CD4-positive, alpha-beta memory T cell (primary cell): Measurements from ENCODE around the gene EFCAB12. TPM values are rescaled to one million over a fixed set of nuclear protein-coding genes. Genes with fewer than 3 reads are reported as not detected.

Experiments used
- CTCF ChIA-PET: fragments of 350-600 bp; sonication (Branson Sonifier 250); formaldehyde crosslinking; loops from one replicate; lab custom pipeline; 2021; ENCODE audit warnings: inconsistent platforms; ENCODE audit not compliant: partially characterized antibody; lab: Charles Lee
- POLR2A ChIA-PET: fragments of 350-600 bp; sonication (Branson Sonifier 250); formaldehyde crosslinking; loops from one replicate; lab custom pipeline; 2021; ENCODE audit not compliant: partially characterized antibody; lab: Charles Lee
- DNase-seq, 5 donors: peaks; one replicate each; pipeline versions ENCODE4 v3.0.0 to v3.0.0-alpha.2; 2020 to 2022; ENCODE audit warnings: mixed read lengths in 1 of 5
- H3K27ac ChIP-seq: one replicate; pipeline ENCODE4 v1.7.0; 2013; ENCODE audit warnings: low read depth, low read length
- H3K27me3 ChIP-seq: 2 replicates; pipeline ENCODE4 v1.7.0; 2013; ENCODE audit warnings: mild to moderate bottlenecking, low read length, moderate library complexity; ENCODE audit not compliant: insufficient read depth
- H3K36me3 ChIP-seq: 2 replicates; pipeline ENCODE4 v1.7.0; 2013; ENCODE audit warnings: mild to moderate bottlenecking, low read length, moderate library complexity; ENCODE audit not compliant: insufficient read depth
- H3K4me1 ChIP-seq: 2 replicates; pipeline ENCODE4 v1.7.0; 2013; ENCODE audit warnings: mild to moderate bottlenecking, low read length, moderate library complexity; ENCODE audit not compliant: insufficient read depth
- H3K4me3 ChIP-seq, 2 donors: one replicate each; pipeline ENCODE4 v1.7.0; 2013; ENCODE audit warnings: low read length in 2 of 2, mild to moderate bottlenecking in 1 of 2
- H3K9me3 ChIP-seq, 2 donors: one replicate each; pipeline ENCODE4 v1.7.0; 2013; ENCODE audit warnings: low read length in 2 of 2, control low read depth in 1 of 2; ENCODE audit not compliant: control insufficient read depth in 1 of 2
- H3K27ac Mint-ChIP-seq, 7 donors: one replicate each; pipeline ENCODE4 v1.8.0; 2020 to 2021; ENCODE audit warnings: mixed read lengths in 7 of 7, mild to moderate bottlenecking in 6 of 7, inconsistent platforms in 3 of 7, moderate library complexity in 3 of 7
- H3K27me3 Mint-ChIP-seq, 2 donors: one replicate each; pipeline ENCODE4 v1.8.0; 2020 to 2021; ENCODE audit warnings: mixed read lengths in 2 of 2
- H3K36me3 Mint-ChIP-seq, 2 donors: one replicate each; pipeline ENCODE4 v1.8.0; 2020 to 2021; ENCODE audit warnings: mixed read lengths in 2 of 2, inconsistent platforms in 1 of 2, mild to moderate bottlenecking in 1 of 2
- H3K4me1 Mint-ChIP-seq, 4 donors: one replicate each; pipeline ENCODE4 v1.8.0; 2020 to 2021; ENCODE audit warnings: mixed read lengths in 4 of 4, mild to moderate bottlenecking in 1 of 4
- H3K4me3 Mint-ChIP-seq, 8 donors: one replicate each; pipeline ENCODE4 v1.8.0; 2020 to 2021; ENCODE audit warnings: mixed read lengths in 8 of 8, mild to moderate bottlenecking in 7 of 8, moderate library complexity in 6 of 8, inconsistent platforms in 3 of 8
- H3K9me3 Mint-ChIP-seq, 8 donors: one replicate each; pipeline ENCODE4 v1.8.0; 2020 to 2021; ENCODE audit warnings: mixed read lengths in 8 of 8, mild to moderate bottlenecking in 5 of 8, inconsistent platforms in 3 of 8, moderate library complexity in 1 of 8
- intact Hi-C: fragments of 100-400 bp; cut with micrococcal nuclease; formaldehyde crosslinking; loops from one replicate; pipeline ENCODE4 v1.15.1; 2023
- polyA plus RNA-seq, 2 donors: library from polyadenylated mRNA; unstranded; fragments of 300-500 nt; fragmentation: Illumina TruSeq; gene quantifications; one replicate each; pipeline ENCODE4 v1.2.3, GENCODE V29; 2021
- total RNA-seq, 2 experiments: library from RNA; stranded (reverse); gene quantifications; one replicate each; pipeline ENCODE4 v1.2.3, GENCODE V29; 2021

EFCAB12 gene
- total and polyA plus RNA-seq, 4 experiments from 2014 or later = 0.09 to 1.6 (median 1.5) TPM; not detected in 1

DNA sequence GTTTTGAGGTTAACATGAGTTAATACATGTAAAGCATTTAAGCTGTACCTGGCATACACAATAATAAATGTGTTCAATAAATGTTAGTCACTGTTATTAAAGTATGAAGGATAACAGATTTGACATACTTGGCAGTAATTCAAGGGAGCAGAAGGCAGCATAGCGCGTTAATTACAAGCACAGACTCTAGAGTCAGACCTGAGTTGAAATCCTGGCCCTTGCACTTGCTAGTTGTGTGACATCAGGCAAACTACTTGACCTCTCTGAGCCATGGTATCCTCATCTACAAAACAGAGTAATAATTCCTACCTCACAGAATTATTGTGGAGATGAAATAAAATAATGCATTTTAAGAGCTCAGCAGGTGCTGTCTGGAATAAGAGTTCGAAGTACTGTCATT is 17.0 kb upstream of the EFCAB12 start:
- Mint-ChIP-seq H3K27me3 (no peaks in the 10 kb centered on the region), H3K36me3 (peaks cover 0 to 13% of the 10 kb centered on the region in 2 donors), H3K4me1 (peaks cover 24 to 36% (median 31%) of the 10 kb centered on the region in 4 donors), H3K4me3 (no peak overlapping the region), H3K27ac (peak overlapping the region in 1 of 7 donors; percentile 46), H3K9me3 (peaks cover 0 to 3% (median 0%) of the 10 kb centered on the region in 8 donors)
- peaks cover 34% of the 10 kb centered on the region for H3K4me1 ChIP-seq
- ChIA-PET CTCF (interaction anchor here (0.9 to 1.7 kb wide), 2 partner anchors 10 to 46 kb away, joined by 3 to 4 read pairs; no protein-coding TSS in a partner anchor), POLR2A (no interaction called here)
- H3K9me3 ChIP-seq = no peaks in the 10 kb centered on the region
- DNase-seq = no peak
- no peaks in the 10 kb centered on the region for H3K27me3 ChIP-seq
- intact Hi-C loops = no loop called here
- no peak overlapping the region for H3K27ac ChIP-seq
- no peak overlapping the region for H3K4me3 ChIP-seq
- no peaks in the 10 kb centered on the region for H3K36me3 ChIP-seq

- no peak for DNase-seq
- ChIA-PET CTCF (no interaction called here), POLR2A (interaction anchor here (1.0 to 1.8 kb wide), 2 partner anchors 10 to 127 kb away, joined by 3 to 5 read pairs; a partner anchor contains a TSS)
- H3K9me3 Mint-ChIP-seq = peaks cover 0 to 3% (median 0%) of the 10 kb centered on the region in 8 donors
- H3K27me3 Mint-ChIP-seq = no peaks in the 10 kb centered on the region
- Histone ChIP-seq H3K27me3 (no peaks in the 10 kb centered on the region), H3K9me3 (no peaks in the 10 kb centered on the region), H3K4me3 (no peak overlapping the region), H3K27ac (no peak overlapping the region), H3K4me1 (peaks cover 47% of the 10 kb centered on the region), H3K36me3 (no peaks in the 10 kb centered on the region)
- intact Hi-C loops = loop anchor here (5.0 kb wide), 2 partner anchors 1391 to 1449 kb away; partner anchors contain the start of genes ATP2C1 and SEC61A1
- H3K36me3 Mint-ChIP-seq = peaks cover 2 to 12% of the 10 kb centered on the region in 2 donors
- H3K4me3 Mint-ChIP-seq = peak overlapping the region in 3 of 8 donors; percentile 44 to 99 (median 71)
- peaks cover 32 to 57% (median 44%) of the 10 kb centered on the region in 4 donors for H3K4me1 Mint-ChIP-seq
- peak overlapping the region; percentile 94 to 99 (median 98) for H3K27ac Mint-ChIP-seq
Observed at GRCh38 chr3:129442947-129443346, 14.5 kb upstream of the EFCAB12 start.

GRCh38 chr3:129442486-129442885 is 14.1 kb upstream of the EFCAB12 start:
- Mint-ChIP-seq H3K27me3 (no peaks in the 10 kb centered on the region), H3K36me3 (peaks cover 7 to 17% of the 10 kb centered on the region in 2 donors), H3K27ac (peak overlapping the region; percentile 94 to 99 (median 98)), H3K4me1 (peaks cover 33 to 62% (median 48%) of the 10 kb centered on the region in 4 donors), H3K9me3 (peaks cover 0 to 3% (median 0%) of the 10 kb centered on the region in 8 donors), H3K4me3 (peak overlapping the region in 5 of 8 donors; percentile 25 to 99 (median 44))
- Histone ChIP-seq H3K9me3 (no peaks in the 10 kb centered on the region), H3K27ac (peak overlapping the region; percentile 89), H3K4me1 (peaks cover 51% of the 10 kb centered on the region), H3K27me3 (no peaks in the 10 kb centered on the region), H3K36me3 (peaks cover 4% of the 10 kb centered on the region), H3K4me3 (no peak overlapping the region)
- no peak for DNase-seq
- CTCF ChIA-PET = interaction anchor here (1.6 kb wide), 1 partner anchor 59 kb away, joined by 5 read pairs; no protein-coding TSS in a partner anchor
- POLR2A ChIA-PET = interaction anchor here (1.4 to 1.8 kb wide), 2 partner anchors 127 to 449 kb away, joined by 4 to 5 read pairs; a partner anchor contains a TSS
- intact Hi-C loops = loop anchor here (5.0 kb wide), 2 partner anchors 1390 to 1450 kb away; partner anchors contain the start of genes ATP2C1 and SEC61A1

- H3K4me1 ChIP-seq = peaks cover 56% of the 10 kb centered on the region
- peak in 1 of 5 donors; percentile 6 for DNase-seq
- Mint-ChIP-seq H3K27me3 (no peaks in the 10 kb centered on the region), H3K4me1 (peaks cover 36 to 66% (median 52%) of the 10 kb centered on the region in 4 donors), H3K27ac (peak overlapping the region; percentile 94 to 99 (median 98)), H3K4me3 (peak overlapping the region; percentile 90 to 99 (median 94)), H3K9me3 (peaks cover 0 to 3% (median 0%) of the 10 kb centered on the region in 8 donors), H3K36me3 (peaks cover 9 to 21% of the 10 kb centered on the region in 2 donors)
- CTCF ChIA-PET = interaction anchor here (1.2 to 1.6 kb wide), 2 partner anchors 59 to 125 kb away, joined by 3 to 5 read pairs; a partner anchor contains a TSS
- POLR2A ChIA-PET = interaction anchor here (0.5 to 4.6 kb wide), 10 partner anchors 13 to 693 kb away, joined by 4 to 56 read pairs (median 14); partner anchors contain the start of genes EFCAB12 and PLXND1
- intact Hi-C loops = loop anchor here (2.0 to 5.0 kb wide), 3 partner anchors 165 to 1451 kb away; partner anchors contain the start of genes ATP2C1, PLXND1 and SEC61A1
- H3K27ac ChIP-seq = peak overlapping the region; percentile 89
- H3K27me3 ChIP-seq = no peaks in the 10 kb centered on the region
- H3K36me3 ChIP-seq = peaks cover 9% of the 10 kb centered on the region
- no peak overlapping the region for H3K4me3 ChIP-seq
- no peaks in the 10 kb centered on the region for H3K9me3 ChIP-seq
Observed at GRCh38 chr3:129441782-129442181, 13.3 kb upstream of the EFCAB12 start.

- intact Hi-C loops = loop anchor here (2.0 to 5.0 kb wide), 3 partner anchors 166 to 1451 kb away; partner anchors contain the start of genes ATP2C1, PLXND1 and SEC61A1
- Mint-ChIP-seq H3K27me3 (no peaks in the 10 kb centered on the region), H3K9me3 (peaks cover 0 to 3% (median 0%) of the 10 kb centered on the region in 8 donors), H3K36me3 (peaks cover 13 to 26% of the 10 kb centered on the region in 2 donors), H3K4me3 (peak overlapping the region; percentile 90 to 99 (median 94)), H3K4me1 (peaks cover 37 to 71% (median 58%) of the 10 kb centered on the region in 4 donors), H3K27ac (peak overlapping the region; percentile 94 to 99 (median 98))
- H3K27me3 ChIP-seq = no peaks in the 10 kb centered on the region
- peaks cover 62% of the 10 kb centered on the region for H3K4me1 ChIP-seq
- peak; percentile 21 to 40 (median 32) for DNase-seq
- ChIA-PET POLR2A (interaction anchor here (0.5 to 4.6 kb wide), 11 partner anchors 13 to 694 kb away, joined by 4 to 56 read pairs (median 10); partner anchors contain the start of genes EFCAB12 and PLXND1), CTCF (interaction anchor here (1.2 to 1.7 kb wide), 3 partner anchors 11 to 125 kb away, joined by 3 to 6 read pairs (median 5); a partner anchor contains a TSS)
- H3K36me3 ChIP-seq = peaks cover 14% of the 10 kb centered on the region
- H3K27ac ChIP-seq = peak overlapping the region; percentile 89
- H3K9me3 ChIP-seq = no peaks in the 10 kb centered on the region
- peak overlapping the region; percentile 32 to 72 for H3K4me3 ChIP-seq
Observed at GRCh38 chr3:129441215-129441614, 12.8 kb upstream of the EFCAB12 start.

DNA sequence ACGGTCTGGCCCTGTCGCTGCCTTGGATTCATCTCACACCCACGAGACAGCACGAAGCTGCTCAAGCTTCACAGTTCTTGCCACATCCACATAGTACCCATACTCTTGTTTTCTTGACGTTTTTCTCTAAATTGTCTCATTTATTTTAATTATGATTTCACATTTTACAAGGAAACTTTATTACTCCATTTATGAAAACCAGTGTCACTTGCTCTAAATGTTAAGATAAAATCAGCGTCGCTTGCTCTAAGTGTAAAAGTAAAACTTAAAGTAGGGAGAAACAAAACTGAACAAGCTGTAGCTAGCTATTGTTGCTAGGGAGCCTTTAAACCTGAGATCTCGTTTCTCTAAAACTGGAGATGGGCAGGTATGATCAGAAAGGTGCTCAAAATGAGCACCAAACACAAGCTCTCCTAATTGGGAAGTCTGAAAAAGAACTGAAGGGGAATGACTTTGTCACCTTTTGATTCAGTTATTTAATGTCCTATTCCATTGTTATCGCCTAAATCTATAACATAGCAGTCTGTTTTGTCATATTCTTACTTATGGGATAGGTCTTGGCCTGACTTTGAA is 12.3 kb upstream of the EFCAB12 start:
- ChIA-PET POLR2A (interaction anchor here (0.6 to 4.6 kb wide), 21 partner anchors 10 to 1768 kb away, joined by 3 to 56 read pairs (median 5); partner anchors contain the start of genes ABTB1, EFCAB12, PLXND1 and RAB43), CTCF (interaction anchor here (0.6 to 1.7 kb wide), 4 partner anchors 11 to 707 kb away, joined by 3 to 6 read pairs (median 4); no protein-coding TSS in a partner anchor)
- DNase-seq = no peak
- intact Hi-C loops = loop anchor here (1.0 to 5.0 kb wide), 11 partner anchors 12 to 1452 kb away; partner anchors contain the start of genes ATP2C1, CFAP92, EFCAB12 and HMCES
- Histone ChIP-seq H3K9me3 (no peaks in the 10 kb centered on the region), H3K36me3 (peaks cover 18% of the 10 kb centered on the region), H3K27me3 (no peaks in the 10 kb centered on the region), H3K4me1 (peaks cover 67% of the 10 kb centered on the region), H3K4me3 (peak overlapping the region; percentile 32 to 72), H3K27ac (peak overlapping the region; percentile 89)
- Mint-ChIP-seq H3K4me3 (peak overlapping the region; percentile 90 to 99 (median 94)), H3K27ac (peak overlapping the region; percentile 94 to 99 (median 98)), H3K9me3 (peaks cover 0 to 3% (median 0%) of the 10 kb centered on the region in 8 donors), H3K4me1 (peaks cover 41 to 76% (median 62%) of the 10 kb centered on the region in 4 donors), H3K27me3 (no peaks in the 10 kb centered on the region), H3K36me3 (peaks cover 17 to 31% of the 10 kb centered on the region in 2 donors)
